Measurements from ENCODE around the gene ZNF835. TPM values are rescaled to one million over a fixed set of nuclear protein-coding genes. Genes with fewer than 3 reads are reported as not detected.

The ZNF835 gene
- total RNA-seq, 4 donors from 2014 or later: 0.18 to 3.9 (median 0.87) TPM

DNA sequence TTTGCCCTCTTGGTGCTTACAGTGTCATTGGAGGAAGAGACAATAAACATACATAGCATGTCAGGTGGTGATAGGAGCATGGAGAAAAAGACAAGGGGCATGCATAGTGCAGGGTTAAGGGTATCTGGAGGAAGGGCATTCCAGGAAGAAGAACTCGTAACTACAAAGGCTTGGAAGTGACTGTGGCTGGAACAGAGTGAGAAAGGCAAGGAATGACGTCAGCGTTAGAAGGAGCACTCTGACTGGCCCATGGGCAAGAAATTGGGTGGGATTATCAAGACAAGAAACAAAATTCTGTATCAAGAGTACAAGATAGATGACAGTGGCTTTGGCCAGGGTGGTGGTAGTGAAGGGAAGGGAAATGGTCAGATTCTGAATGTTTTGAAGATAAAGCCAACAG lies 17.4 kb downstream of the ZNF835 start:
- Histone ChIP-seq H3K9me3 (peaks cover 0 to 47% (median 3%) of the 10 kb centered on the region in 3 donors), H3K36me3 (no peaks in the 10 kb centered on the region), H3K4me1 (no peaks in the 10 kb centered on the region), H3K27me3 (no peaks in the 10 kb centered on the region), H3K4me3 (no peak overlapping the region), H3K27ac (no peak overlapping the region)
- 66 to 78% methylated on average over 3 of the region's 3 CpGs for WGBS, 2 donors
- TF ChIP-seq, protein P1, sequence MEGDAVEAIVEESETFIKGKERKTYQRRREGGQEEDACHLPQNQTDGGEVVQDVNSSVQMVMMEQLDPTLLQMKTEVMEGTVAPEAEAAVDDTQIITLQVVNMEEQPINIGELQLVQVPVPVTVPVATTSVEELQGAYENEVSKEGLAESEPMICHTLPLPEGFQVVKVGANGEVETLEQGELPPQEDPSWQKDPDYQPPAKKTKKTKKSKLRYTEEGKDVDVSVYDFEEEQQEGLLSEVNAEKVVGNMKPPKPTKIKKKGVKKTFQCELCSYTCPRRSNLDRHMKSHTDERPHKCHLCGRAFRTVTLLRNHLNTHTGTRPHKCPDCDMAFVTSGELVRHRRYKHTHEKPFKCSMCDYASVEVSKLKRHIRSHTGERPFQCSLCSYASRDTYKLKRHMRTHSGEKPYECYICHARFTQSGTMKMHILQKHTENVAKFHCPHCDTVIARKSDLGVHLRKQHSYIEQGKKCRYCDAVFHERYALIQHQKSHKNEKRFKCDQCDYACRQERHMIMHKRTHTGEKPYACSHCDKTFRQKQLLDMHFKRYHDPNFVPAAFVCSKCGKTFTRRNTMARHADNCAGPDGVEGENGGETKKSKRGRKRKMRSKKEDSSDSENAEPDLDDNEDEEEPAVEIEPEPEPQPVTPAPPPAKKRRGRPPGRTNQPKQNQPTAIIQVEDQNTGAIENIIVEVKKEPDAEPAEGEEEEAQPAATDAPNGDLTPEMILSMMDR (IDR thresholded peaks at IDR 0.05): no peak
- TF ChIP-seq POLR2A (IDR thresholded peaks at IDR 0.05): no peak
- DNase-seq: no peak
- intact Hi-C loops (cut with DNase I): no loop called here

DNA sequence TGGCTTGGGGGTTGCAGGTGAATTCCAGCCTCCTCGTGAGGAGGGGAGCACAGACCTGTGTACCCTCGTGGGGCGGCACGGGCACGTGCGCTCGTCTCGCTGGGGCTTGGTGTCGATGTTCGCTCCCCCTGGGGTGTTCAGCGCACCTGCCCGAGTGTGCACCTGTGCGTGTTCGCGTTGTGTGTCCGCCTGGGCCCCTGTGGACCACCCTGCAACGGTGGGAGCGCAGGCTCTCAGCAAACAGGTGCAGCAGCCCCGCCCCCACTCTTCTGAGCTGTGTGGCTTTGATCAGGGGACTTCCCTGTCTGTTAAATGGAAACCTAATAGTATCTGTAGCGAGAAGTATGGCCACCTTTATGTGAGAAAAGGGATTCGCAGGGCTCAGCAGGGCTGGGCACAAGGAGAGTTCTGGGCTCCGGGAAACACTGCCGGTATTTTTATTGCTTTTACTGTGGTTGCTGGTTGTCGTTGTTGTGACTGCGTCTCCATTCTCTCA lies 28.0 kb downstream of the ZNF835 start:
- intact Hi-C loops (cut with DNase I): no loop called here
- Histone ChIP-seq H3K27ac (no peak overlapping the region), H3K4me1 (no peaks in the 10 kb centered on the region), H3K4me3 (no peak overlapping the region), H3K9me3 (peaks cover 0 to 62% (median 9%) of the 10 kb centered on the region in 3 donors), H3K36me3 (no peaks in the 10 kb centered on the region), H3K27me3 (peaks cover 0 to 20% (median 0%) of the 10 kb centered on the region in 4 donors)
- no peak for DNase-seq
- 25 to 49% methylated on average over 5 to 15 of the region's 25 CpGs for WGBS, 2 donors
- TF ChIP-seq, protein P1 (IDR thresholded peaks at IDR 0.05): no peak
- TF ChIP-seq POLR2A (IDR thresholded peaks at IDR 0.05): no peak

DNA sequence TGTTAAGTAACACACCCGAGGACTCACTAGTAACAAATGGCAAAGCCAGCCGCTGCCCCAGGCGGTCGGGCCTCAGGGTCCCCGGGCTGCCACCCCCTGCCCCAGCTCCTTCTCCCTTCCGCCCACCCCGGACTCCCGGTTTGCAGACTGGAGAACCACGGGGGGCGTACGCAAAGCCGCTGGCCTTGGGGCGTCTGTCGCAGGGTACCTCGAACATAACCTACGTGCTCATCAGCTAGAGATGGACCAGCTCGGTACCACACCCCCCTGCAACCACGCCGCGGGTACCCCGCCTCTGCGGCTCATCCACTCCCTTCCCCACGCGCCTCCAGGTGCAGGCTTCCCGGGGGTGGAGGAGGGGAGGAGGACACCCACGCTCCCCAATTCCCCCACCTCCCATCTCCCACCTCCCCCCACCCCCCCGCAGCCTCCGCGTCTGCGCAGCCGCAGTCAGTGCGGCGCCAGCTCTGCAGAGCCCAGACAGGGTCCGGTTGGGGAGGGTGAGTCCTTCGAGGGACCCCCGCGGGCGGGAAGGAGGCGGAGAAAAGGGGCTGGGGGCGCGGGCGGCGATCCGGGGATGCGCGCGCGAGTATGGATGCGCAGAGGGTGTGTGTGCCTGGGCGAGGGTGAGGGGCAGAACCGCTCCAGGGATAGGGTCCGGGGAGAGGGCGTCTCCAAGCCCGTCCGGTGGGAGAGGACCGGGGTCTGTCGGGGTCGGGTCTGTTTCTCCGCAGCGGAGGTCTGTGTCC lies 28.7 kb downstream of the ZNF835 start, which contains the start of gene SMIM17:
SMIM17 (plus strand) TSS at position 449 of the 749 bp plus-strand sequence. CDS start 2,509 bp downstream, outside the sequence.
- H3K27ac ChIP-seq: no peak within 1 kb of the TSS
- DNase-seq: no peak
- H3K9me3 ChIP-seq: peaks cover 0 to 68% (median 16%) of the 10 kb centered on the region in 3 donors
- no peaks in the 10 kb centered on the region for H3K4me1 ChIP-seq
- 20 to 27% methylated on average over 12 to 18 of the region's 60 CpGs for WGBS, 2 donors
- TF ChIP-seq, protein P1 (IDR thresholded peaks at IDR 0.05): no peak
- no peak for TF ChIP-seq POLR2A (IDR thresholded peaks at IDR 0.05)
- H3K36me3 ChIP-seq: no peaks in the 10 kb centered on the region
- intact Hi-C loops (cut with DNase I): no loop called here
- peaks cover 0 to 20% (median 0%) of the 10 kb centered on the region in 4 donors for H3K27me3 ChIP-seq
- no peak within 1 kb of the TSS for H3K4me3 ChIP-seq

DNA sequence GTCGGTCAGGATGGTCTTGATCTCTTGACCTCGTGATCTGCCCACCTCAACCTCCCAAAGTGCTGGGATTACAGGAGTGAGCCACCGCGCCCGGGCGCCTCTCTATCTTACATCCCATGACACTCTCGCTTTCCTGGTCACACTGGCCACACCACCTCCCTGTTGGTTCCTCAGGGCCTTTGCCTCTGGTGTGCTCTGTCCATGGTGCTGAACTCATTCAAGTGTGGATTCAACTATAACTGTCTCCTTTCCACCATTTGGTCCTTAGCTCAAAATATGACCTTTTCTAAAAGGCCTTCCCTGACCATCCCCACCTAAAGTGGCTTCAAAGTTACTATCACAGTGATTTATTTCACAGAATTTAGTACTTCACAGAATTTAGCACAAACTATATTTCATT lies 32.3 kb downstream of the ZNF835 start:
- no peak overlapping the region for H3K27ac ChIP-seq
- H3K27me3 ChIP-seq: peaks cover 0 to 20% (median 0%) of the 10 kb centered on the region in 4 donors
- peaks cover 0 to 81% (median 13%) of the 10 kb centered on the region in 3 donors for H3K9me3 ChIP-seq
- DNase-seq: no peak
- H3K36me3 ChIP-seq: no peaks in the 10 kb centered on the region
- no peaks in the 10 kb centered on the region for H3K4me1 ChIP-seq
- H3K4me3 ChIP-seq: no peak overlapping the region
- WGBS, 2 donors: 32 to 34% methylated on average over 7 of the region's 7 CpGs
- no peak for TF ChIP-seq POLR2A (IDR thresholded peaks at IDR 0.05)
- TF ChIP-seq, protein P1 (IDR thresholded peaks at IDR 0.05): no peak
- intact Hi-C loops (cut with DNase I): no loop called here

DNA sequence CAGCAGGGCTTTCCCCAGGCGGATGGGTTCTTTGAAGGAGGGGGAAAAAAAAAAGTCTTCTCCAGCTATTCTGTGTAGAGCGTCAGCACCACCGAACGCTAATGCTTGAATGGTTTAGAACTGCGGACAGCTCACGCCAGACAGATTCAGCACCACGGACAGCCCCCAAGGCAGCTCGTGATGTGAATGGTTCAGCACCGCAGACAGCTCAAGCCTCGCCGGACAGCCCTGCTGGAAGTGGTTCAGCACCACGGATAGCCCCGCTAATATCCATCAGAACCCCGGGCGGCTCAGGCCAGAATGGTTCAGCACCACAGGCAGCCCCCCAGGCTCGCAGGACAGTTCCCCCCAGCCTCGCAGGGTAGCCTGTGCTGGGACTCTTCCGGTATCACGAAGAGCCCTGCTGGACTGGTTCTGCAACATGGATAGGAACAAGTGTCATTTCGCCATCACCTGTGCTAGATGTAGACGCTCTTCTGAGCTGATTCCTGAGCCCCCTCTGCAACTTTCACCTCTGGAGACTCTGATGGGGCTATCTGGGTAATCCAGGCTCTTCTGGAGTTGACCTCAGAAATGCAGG lies 33.5 kb downstream of the ZNF835 start:
- 12 to 17% methylated on average over 16 to 19 of the region's 21 CpGs for WGBS, 2 donors
- H3K4me3 ChIP-seq: no peak overlapping the region
- H3K4me1 ChIP-seq: no peaks in the 10 kb centered on the region
- no peaks in the 10 kb centered on the region for H3K36me3 ChIP-seq
- no peak for DNase-seq
- no peak for TF ChIP-seq POLR2A (IDR thresholded peaks at IDR 0.05)
- TF ChIP-seq, protein P1 (IDR thresholded peaks at IDR 0.05): no peak
- peaks cover 0 to 81% (median 19%) of the 10 kb centered on the region in 3 donors for H3K9me3 ChIP-seq
- no peak overlapping the region for H3K27ac ChIP-seq
- intact Hi-C loops (cut with DNase I): no loop called here
- H3K27me3 ChIP-seq: peaks cover 0 to 9% (median 0%) of the 10 kb centered on the region in 4 donors

Data from esophagus squamous epithelium (tissue), 5 donors.